Liver (tissue), 9 donors: ENCODE measurements around the gene IARS2. TPM values are rescaled to one million over a fixed set of nuclear protein-coding genes. Genes with fewer than 3 reads are reported as not detected.

Experiments
- DNase-seq: peaks from one replicate; pipeline ENCODE4 v3.0.0-alpha.2; 2017; ENCODE audit warnings: low spot score
- H3K27ac ChIP-seq, 2 donors: one replicate each; pipeline ENCODE4 v1.7.0; 2013; ENCODE audit warnings: inconsistent platforms in 2 of 2, low read length in 2 of 2, control low read depth in 1 of 2, low read depth in 1 of 2, mild to moderate bottlenecking in 1 of 2
- H3K27me3 ChIP-seq, 4 donors: one replicate each; pipeline versions ENCODE4 v1.6.1 to v1.7.0; 2013; ENCODE audit warnings: low read length in 3 of 4, inconsistent platforms in 1 of 4, mild to moderate bottlenecking in 1 of 4, moderate library complexity in 1 of 4; ENCODE audit not compliant: control insufficient read depth in 4 of 4, insufficient read depth in 4 of 4
- H3K36me3 ChIP-seq, 4 donors: one replicate each; pipeline versions ENCODE4 v1.6.1 to v1.7.0; 2013; ENCODE audit warnings: low read length in 3 of 4, mild to moderate bottlenecking in 3 of 4, low read depth in 1 of 4, moderate library complexity in 1 of 4; ENCODE audit not compliant: control insufficient read depth in 4 of 4, insufficient read depth in 3 of 4
- H3K4me1 ChIP-seq, 4 donors: one replicate each; pipeline versions ENCODE4 v1.6.1 to v1.7.0; 2013; ENCODE audit warnings: low read length in 3 of 4, mild to moderate bottlenecking in 3 of 4, moderate library complexity in 1 of 4; ENCODE audit not compliant: control insufficient read depth in 4 of 4, insufficient read depth in 4 of 4
- H3K4me3 ChIP-seq, 3 donors: one replicate each; pipeline versions ENCODE4 v1.6.1 to v1.7.0; 2013; ENCODE audit warnings: low read length in 3 of 3, control low read depth in 1 of 3, low read depth in 1 of 3, mild to moderate bottlenecking in 1 of 3
- H3K9ac ChIP-seq, 2 donors: one replicate each; pipeline ENCODE4 v1.7.0; 2013; ENCODE audit warnings: low read length in 2 of 2, mild to moderate bottlenecking in 2 of 2, moderate library complexity in 2 of 2, control low read depth in 1 of 2, low read depth in 1 of 2
- H3K9me3 ChIP-seq, 4 donors: one replicate each; pipeline versions ENCODE4 v1.6.1 to v1.7.0; 2013; ENCODE audit warnings: low read length in 3 of 4; ENCODE audit not compliant: control insufficient read depth in 4 of 4
- EGR1 ChIP-seq, 2 donors: IDR thresholded peaks; 2 replicates each; pipeline ENCODE4 v1.6.1; 2016 to 2018; ENCODE audit warnings: antibody characterized with exemption in 2 of 2, low read depth in 2 of 2
- FOXA1 ChIP-seq: IDR thresholded peaks from 2 replicates; pipeline ENCODE4 v1.6.1; 2016; ENCODE audit warnings: antibody characterized with exemption
- HNF4A ChIP-seq, 2 donors: conservative IDR thresholded peaks; 2 replicates each; pipeline ENCODE4 v1.6.1; 2016; ENCODE audit warnings: antibody characterized with exemption in 2 of 2, mild to moderate bottlenecking in 2 of 2
- JUND ChIP-seq, 2 donors: IDR thresholded peaks; 2 replicates each; pipeline ENCODE4 v1.6.1; 2016; ENCODE audit warnings: antibody characterized with exemption in 2 of 2
- RXRA ChIP-seq, 2 donors: IDR thresholded peaks; 2 replicates each; pipeline ENCODE4 v1.6.1; 2017 to 2018; ENCODE audit warnings: antibody characterized with exemption in 2 of 2, mild to moderate bottlenecking in 1 of 2
- SP1 ChIP-seq: IDR thresholded peaks from 2 replicates; pipeline ENCODE4 v1.6.1; 2018; ENCODE audit warnings: antibody characterized with exemption, mild to moderate bottlenecking
- TAF1 ChIP-seq: conservative IDR thresholded peaks from 2 replicates; pipeline ENCODE4 v1.6.1; 2016; ENCODE audit warnings: antibody characterized with exemption, mild to moderate bottlenecking
- YY1 ChIP-seq: IDR thresholded peaks from 2 replicates; pipeline ENCODE4 v1.6.1; 2016; ENCODE audit warnings: antibody characterized with exemption, mild to moderate bottlenecking
- WGBS: extraction: QIAGEN DNeasy Blood & Tissue Kit; methylation state at CpG from one replicate; pipeline ENCODE4 v1.1.7; 2013; 5-methylcytosine and 5-hydroxymethylcytosine counted together
- polyA plus RNA-seq, 2 donors: library from polyadenylated mRNA; stranded (reverse) in 1 of 2; unstranded in 1 of 2; fragments of 200-250 nt in 1 of 2; fragments of >200 nt in 1 of 2; fragmentation: Nextera tagmentation in 1 of 2; extraction: Ambion mirVana in 1 of 2; gene quantifications; one replicate each; pipeline versions ENCODE4 v1.2.1 to v1.2.3, GENCODE V29; 2013 to 2015
- total RNA-seq, 2 donors: library from RNA; depleted of rRNA; stranded (reverse); fragments of >200 nt; gene quantifications; one replicate each; pipeline ENCODE4 v1.2.3, GENCODE V29; 2014
- TF ChIP-seq, protein P1 (sequence below): IDR thresholded peaks from 2 replicates; pipeline ENCODE4 v1.6.1; 2016; ENCODE audit warnings: antibody characterized with exemption
- TF ChIP-seq, protein P2 (sequence below): fragments of 150-350 bp; IDR thresholded peaks from 2 replicates; pipeline ENCODE4 v1.5.1; 2017; ENCODE audit warnings: improper control_type of control experiment, low read depth, low read length; ENCODE audit not compliant: missing input control
- TF ChIP-seq, protein P3 (sequence below): IDR thresholded peaks from 2 replicates; pipeline ENCODE4 v1.6.1; 2016; ENCODE audit warnings: antibody characterized with exemption, mild to moderate bottlenecking
- TF ChIP-seq, protein P4 (sequence below): IDR thresholded peaks from 2 replicates; pipeline ENCODE4 v1.6.1; 2016; ENCODE audit warnings: antibody characterized with exemption
- donor health status: healthy.
- donor health status: healthy.
- donor health status: healthy.
- donor health status: healthy.
- donor health status: healthy.

The IARS2 gene
- total and polyA plus RNA-seq, 4 donors = 31.8 to 53.8 (median 44.2) TPM

DNA sequence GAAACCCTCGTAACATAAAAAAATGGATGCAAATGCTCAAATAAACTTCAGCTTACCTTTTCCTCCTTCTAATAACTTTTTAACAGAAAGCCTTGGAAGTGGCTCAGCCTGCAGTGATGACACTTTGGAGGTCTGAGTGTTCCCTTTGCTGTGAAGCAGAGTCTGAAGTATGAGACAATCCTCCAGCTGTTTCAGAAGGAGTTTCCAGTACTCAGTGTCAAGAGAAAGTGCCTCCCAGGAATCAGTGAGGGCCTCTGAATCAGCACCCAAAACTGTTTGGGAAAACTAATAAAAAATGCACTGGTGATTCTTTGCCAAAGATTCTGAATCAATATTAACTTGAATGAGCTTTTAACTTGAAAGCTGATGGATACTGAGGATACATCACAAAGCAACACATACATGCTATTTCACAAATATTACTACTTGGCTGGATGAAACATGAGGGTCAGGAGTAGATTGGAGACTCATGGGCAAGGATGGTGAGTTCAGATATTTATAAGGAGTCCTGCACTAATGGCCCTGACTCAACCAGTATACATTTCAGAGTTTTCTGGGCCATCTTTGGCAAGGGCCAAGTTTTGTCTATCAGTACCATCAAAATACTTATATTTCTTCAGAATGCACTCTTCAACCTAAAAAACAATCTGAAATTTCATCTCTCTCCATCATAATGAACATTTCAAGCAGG is 77.0 kb downstream of the IARS2 start:
- Histone ChIP-seq H3K36me3 (peaks cover 6 to 48% (median 41%) of the 10 kb centered on the region in 4 donors), H3K9ac (peak overlapping the region in 1 of 2 donors; percentile 22), H3K9me3 (no peaks in the 10 kb centered on the region), H3K27ac (no peak overlapping the region), H3K27me3 (no peaks in the 10 kb centered on the region), H3K4me1 (no peaks in the 10 kb centered on the region), H3K4me3 (no peak overlapping the region)
- no peak for DNase-seq
- 97% methylated on average over 1 of the region's 1 CpG for WGBS
- TF ChIP-seq SP1 = no peak
- no peak for TF ChIP-seq HNF4A (conservative IDR thresholded peaks at IDR 0.05)
- TF ChIP-seq, protein P1, sequence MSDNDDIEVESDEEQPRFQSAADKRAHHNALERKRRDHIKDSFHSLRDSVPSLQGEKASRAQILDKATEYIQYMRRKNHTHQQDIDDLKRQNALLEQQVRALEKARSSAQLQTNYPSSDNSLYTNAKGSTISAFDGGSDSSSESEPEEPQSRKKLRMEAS = no peak
- TF ChIP-seq RXRA (IDR thresholded peaks at IDR 0.05) = no peak
- TF ChIP-seq, protein P2, sequence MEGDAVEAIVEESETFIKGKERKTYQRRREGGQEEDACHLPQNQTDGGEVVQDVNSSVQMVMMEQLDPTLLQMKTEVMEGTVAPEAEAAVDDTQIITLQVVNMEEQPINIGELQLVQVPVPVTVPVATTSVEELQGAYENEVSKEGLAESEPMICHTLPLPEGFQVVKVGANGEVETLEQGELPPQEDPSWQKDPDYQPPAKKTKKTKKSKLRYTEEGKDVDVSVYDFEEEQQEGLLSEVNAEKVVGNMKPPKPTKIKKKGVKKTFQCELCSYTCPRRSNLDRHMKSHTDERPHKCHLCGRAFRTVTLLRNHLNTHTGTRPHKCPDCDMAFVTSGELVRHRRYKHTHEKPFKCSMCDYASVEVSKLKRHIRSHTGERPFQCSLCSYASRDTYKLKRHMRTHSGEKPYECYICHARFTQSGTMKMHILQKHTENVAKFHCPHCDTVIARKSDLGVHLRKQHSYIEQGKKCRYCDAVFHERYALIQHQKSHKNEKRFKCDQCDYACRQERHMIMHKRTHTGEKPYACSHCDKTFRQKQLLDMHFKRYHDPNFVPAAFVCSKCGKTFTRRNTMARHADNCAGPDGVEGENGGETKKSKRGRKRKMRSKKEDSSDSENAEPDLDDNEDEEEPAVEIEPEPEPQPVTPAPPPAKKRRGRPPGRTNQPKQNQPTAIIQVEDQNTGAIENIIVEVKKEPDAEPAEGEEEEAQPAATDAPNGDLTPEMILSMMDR = no peak
- no peak for TF ChIP-seq TAF1

DNA sequence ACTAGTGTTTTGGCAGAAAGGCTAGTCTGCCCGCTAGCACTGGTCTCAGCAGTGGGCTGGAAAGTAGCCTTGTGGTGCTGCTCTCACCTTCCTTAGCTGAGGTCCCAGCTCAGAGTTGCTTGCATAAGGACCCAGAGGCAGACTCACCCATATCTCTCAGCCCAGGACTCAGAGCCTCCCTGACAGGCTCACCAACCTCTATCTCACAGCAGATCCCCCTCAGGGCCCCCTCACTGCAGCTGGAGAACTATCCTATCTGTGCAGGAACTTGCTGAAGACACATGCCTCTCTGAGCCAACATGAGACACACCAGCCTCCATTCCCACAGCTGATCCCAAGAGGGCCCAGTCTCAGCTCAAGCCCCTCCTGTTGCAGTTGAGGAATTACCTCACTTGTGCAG is 82.6 kb downstream of the IARS2 start:
- peaks cover 1 to 27% (median 21%) of the 10 kb centered on the region in 4 donors for H3K36me3 ChIP-seq
- H3K4me3 ChIP-seq = no peak overlapping the region
- H3K9me3 ChIP-seq = no peaks in the 10 kb centered on the region
- WGBS = 96% methylated on average over 1 of the region's 1 CpG
- no peak overlapping the region for H3K27ac ChIP-seq
- peak; percentile 59 for DNase-seq
- H3K4me1 ChIP-seq = no peaks in the 10 kb centered on the region
- no peak overlapping the region for H3K9ac ChIP-seq
- no peaks in the 10 kb centered on the region for H3K27me3 ChIP-seq
- TF ChIP-seq JUND (IDR thresholded peaks at IDR 0.05) = no peak
- no peak for TF ChIP-seq SP1
- TF ChIP-seq, protein P3, sequence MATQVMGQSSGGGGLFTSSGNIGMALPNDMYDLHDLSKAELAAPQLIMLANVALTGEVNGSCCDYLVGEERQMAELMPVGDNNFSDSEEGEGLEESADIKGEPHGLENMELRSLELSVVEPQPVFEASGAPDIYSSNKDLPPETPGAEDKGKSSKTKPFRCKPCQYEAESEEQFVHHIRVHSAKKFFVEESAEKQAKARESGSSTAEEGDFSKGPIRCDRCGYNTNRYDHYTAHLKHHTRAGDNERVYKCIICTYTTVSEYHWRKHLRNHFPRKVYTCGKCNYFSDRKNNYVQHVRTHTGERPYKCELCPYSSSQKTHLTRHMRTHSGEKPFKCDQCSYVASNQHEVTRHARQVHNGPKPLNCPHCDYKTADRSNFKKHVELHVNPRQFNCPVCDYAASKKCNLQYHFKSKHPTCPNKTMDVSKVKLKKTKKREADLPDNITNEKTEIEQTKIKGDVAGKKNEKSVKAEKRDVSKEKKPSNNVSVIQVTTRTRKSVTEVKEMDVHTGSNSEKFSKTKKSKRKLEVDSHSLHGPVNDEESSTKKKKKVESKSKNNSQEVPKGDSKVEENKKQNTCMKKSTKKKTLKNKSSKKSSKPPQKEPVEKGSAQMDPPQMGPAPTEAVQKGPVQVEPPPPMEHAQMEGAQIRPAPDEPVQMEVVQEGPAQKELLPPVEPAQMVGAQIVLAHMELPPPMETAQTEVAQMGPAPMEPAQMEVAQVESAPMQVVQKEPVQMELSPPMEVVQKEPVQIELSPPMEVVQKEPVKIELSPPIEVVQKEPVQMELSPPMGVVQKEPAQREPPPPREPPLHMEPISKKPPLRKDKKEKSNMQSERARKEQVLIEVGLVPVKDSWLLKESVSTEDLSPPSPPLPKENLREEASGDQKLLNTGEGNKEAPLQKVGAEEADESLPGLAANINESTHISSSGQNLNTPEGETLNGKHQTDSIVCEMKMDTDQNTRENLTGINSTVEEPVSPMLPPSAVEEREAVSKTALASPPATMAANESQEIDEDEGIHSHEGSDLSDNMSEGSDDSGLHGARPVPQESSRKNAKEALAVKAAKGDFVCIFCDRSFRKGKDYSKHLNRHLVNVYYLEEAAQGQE = no peak
- TF ChIP-seq, protein P2 = no peak
- no peak for TF ChIP-seq TAF1
- no peak for TF ChIP-seq YY1
- TF ChIP-seq EGR1 (IDR thresholded peaks at IDR 0.05; ENCODE audit: low read depth in 2 of 2) = no peak
- TF ChIP-seq, protein P4, sequence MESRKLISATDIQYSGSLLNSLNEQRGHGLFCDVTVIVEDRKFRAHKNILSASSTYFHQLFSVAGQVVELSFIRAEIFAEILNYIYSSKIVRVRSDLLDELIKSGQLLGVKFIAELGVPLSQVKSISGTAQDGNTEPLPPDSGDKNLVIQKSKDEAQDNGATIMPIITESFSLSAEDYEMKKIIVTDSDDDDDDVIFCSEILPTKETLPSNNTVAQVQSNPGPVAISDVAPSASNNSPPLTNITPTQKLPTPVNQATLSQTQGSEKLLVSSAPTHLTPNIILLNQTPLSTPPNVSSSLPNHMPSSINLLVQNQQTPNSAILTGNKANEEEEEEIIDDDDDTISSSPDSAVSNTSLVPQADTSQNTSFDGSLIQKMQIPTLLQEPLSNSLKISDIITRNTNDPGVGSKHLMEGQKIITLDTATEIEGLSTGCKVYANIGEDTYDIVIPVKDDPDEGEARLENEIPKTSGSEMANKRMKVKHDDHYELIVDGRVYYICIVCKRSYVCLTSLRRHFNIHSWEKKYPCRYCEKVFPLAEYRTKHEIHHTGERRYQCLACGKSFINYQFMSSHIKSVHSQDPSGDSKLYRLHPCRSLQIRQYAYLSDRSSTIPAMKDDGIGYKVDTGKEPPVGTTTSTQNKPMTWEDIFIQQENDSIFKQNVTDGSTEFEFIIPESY = no peak
- no peak for TF ChIP-seq FOXA1
